Ishikawa (cell line): ENCODE measurements around the gene NAP1L5.

Experiments used
- CEBPB ChIP-seq: IDR thresholded peaks from 2 replicates; pipeline ENCODE4 v1.6.1; 2012
- CREB1 ChIP-seq: IDR thresholded peaks from 2 replicates; pipeline ENCODE4 v1.6.1; 2012; ENCODE audit warnings: low read depth
- EGR1 ChIP-seq: IDR thresholded peaks from 2 replicates; pipeline ENCODE4 v1.6.1; 2012
- EP300 ChIP-seq: IDR thresholded peaks from 2 replicates; pipeline ENCODE4 v1.6.1; 2012; ENCODE audit warnings: borderline replicate concordance
- FOXM1 ChIP-seq: IDR thresholded peaks from 2 replicates; pipeline ENCODE4 v1.6.1; 2012; ENCODE audit warnings: low read depth, borderline replicate concordance
- NFIC ChIP-seq: IDR thresholded peaks from 2 replicates; pipeline ENCODE4 v1.6.1; 2012
- RAD21 ChIP-seq: IDR thresholded peaks from 2 replicates; pipeline ENCODE4 v1.6.1; 2012; ENCODE audit warnings: low read depth
- TAF1 ChIP-seq: IDR thresholded peaks from 2 replicates; pipeline ENCODE4 v1.6.1; 2012; ENCODE audit warnings: low read depth, mild to moderate bottlenecking
- TCF12 ChIP-seq: IDR thresholded peaks from 2 replicates; pipeline ENCODE4 v1.6.1; 2012; ENCODE audit warnings: low read depth
- TEAD4 ChIP-seq: IDR thresholded peaks from 2 replicates; pipeline ENCODE4 v1.6.1; 2012
- YY1 ChIP-seq: IDR thresholded peaks from 2 replicates; pipeline ENCODE4 v1.6.1; 2012; ENCODE audit warnings: low read depth
- ZBTB7A ChIP-seq: IDR thresholded peaks from 2 replicates; pipeline ENCODE4 v1.6.1; 2012; ENCODE audit warnings: low read depth
- TF ChIP-seq, protein P1 (sequence below): IDR thresholded peaks from 2 replicates; pipeline ENCODE4 v1.6.1; 2012
- TF ChIP-seq, protein P2 (sequence below): IDR thresholded peaks from 2 replicates; pipeline ENCODE4 v1.6.1; 2012; ENCODE audit warnings: low read depth, mild to moderate bottlenecking
- TF ChIP-seq, protein P3 (sequence below): IDR thresholded peaks from 2 replicates; pipeline ENCODE4 v1.6.1; 2012

Gene NAP1L5

DNA sequence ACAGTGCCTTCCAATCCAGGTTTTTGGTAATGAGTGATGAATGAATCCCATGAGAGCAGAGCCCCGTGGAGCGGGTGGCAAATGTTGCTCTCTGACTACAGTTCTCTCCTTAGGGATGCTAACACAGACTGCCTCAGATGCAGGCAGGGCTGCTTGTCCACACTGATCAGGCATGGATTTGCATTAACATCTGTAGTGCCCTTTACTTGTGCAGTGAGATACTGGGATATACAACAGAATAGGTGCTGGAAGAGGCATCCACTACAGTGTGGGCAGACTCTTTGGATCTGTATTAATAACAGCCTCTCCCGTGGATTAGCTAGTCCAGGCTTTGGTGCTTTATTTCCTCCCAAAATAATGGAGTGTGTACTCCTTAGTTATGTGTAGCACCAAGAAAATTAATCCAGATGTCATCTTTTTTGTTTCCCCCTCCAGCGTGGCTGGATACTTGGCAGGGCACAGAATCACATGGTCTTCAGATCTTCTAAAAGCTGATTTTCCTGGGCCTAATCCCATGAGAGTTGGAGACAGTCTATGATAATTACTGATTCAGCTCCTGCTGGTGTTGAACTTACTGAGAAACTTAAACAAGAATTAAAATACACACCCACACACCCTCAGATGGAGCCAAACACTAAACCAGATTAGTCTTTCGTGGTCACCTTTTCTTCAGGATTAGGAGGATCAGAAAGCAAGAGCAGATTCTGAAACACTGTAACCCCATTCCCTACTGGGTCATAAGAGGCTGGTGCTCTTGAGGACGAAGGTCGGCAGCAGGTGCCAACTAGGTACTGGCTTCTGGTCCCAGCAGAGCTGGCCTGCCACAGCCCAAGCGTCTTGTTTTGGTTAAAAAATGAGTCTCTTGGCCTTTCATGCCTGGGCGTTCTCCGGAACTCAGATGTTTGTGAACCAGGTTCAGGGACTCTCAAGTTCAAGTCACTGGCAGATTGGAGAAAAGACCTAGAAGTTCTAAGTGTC lies 23.1 kb upstream of the NAP1L5 start:
- TF ChIP-seq CREB1 (no peak), EGR1 (no peak), EP300 (no peak), TAF1 (no peak), TEAD4 (no peak)

DNA sequence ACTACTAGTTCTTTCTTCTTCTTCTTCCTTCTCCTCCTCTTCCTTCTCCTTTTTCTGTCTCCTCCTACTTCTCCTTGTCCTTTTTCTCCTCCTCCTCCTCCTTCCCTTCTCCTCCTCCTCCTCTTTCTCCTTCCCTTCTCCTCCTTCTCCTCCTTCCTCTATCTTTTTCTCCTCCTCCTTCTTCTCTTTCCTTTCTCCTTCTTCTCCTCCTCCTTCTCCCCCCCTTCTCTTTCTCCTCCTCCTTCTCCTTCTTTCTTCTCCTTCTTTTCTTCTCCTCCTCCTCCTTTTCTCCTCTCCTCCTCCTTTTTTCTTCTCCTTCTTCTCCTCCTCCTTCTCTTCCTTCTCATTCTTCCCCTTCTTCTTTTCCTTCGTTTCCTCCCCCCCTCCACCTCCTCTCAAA lies 21.8 kb upstream of the NAP1L5 start:
- TF ChIP-seq ZBTB7A (no peak), RAD21 (no peak), CEBPB (no peak), TCF12 (no peak), CREB1 (no peak)

DNA sequence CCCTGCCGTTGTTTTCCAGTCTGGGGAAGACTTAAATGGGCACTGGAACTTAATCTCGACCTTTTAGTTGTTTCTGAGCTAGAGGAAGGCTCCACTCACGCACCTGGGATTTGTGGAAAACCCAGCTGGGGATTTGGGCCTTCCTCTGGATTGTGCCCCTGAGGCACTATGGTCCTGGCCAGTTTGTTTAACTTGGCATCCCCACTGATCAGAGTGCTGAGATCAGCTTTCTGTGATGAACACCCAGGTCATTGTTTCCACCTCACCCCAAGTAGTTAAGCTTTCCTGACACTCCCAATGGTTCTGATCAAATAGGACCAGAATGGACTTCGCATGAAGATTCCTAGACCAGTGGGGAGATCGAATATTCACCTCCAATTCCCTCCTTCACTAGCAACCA lies 20.5 kb upstream of the NAP1L5 start:
- no peak for TF ChIP-seq EGR1
- TF ChIP-seq NFIC, result no peak
- no peak for TF ChIP-seq CEBPB
- no peak for TF ChIP-seq FOXM1

DNA sequence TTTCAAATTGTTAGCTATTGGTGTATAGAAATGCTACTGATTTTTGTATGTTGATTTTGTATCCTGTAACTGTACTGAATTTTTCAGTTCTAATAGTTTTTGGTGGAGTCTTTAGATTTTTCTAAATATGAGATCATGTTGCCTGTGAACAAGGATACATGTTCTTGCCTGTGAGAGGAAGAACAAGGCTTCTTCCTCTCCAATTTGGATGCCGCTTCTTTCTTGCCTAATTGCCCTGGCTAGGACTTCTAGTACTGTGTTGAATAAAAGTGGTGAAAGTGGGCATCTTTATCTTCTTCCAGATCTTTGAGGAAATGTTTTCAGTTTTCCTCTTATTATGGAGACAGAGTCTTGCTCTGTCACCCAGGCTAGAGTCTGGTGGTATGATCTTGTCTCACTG lies 16.2 kb upstream of the NAP1L5 start:
- TF ChIP-seq CEBPB (no peak), TAF1 (no peak), RAD21 (no peak), EGR1 (no peak), TEAD4 (no peak), TCF12 (no peak), YY1 (no peak), FOXM1 (no peak), CREB1 (no peak), ZBTB7A (no peak), EP300 (no peak), NFIC (no peak)
- TF ChIP-seq, protein P1, sequence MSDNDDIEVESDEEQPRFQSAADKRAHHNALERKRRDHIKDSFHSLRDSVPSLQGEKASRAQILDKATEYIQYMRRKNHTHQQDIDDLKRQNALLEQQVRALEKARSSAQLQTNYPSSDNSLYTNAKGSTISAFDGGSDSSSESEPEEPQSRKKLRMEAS, result no peak
- TF ChIP-seq, protein P2, sequence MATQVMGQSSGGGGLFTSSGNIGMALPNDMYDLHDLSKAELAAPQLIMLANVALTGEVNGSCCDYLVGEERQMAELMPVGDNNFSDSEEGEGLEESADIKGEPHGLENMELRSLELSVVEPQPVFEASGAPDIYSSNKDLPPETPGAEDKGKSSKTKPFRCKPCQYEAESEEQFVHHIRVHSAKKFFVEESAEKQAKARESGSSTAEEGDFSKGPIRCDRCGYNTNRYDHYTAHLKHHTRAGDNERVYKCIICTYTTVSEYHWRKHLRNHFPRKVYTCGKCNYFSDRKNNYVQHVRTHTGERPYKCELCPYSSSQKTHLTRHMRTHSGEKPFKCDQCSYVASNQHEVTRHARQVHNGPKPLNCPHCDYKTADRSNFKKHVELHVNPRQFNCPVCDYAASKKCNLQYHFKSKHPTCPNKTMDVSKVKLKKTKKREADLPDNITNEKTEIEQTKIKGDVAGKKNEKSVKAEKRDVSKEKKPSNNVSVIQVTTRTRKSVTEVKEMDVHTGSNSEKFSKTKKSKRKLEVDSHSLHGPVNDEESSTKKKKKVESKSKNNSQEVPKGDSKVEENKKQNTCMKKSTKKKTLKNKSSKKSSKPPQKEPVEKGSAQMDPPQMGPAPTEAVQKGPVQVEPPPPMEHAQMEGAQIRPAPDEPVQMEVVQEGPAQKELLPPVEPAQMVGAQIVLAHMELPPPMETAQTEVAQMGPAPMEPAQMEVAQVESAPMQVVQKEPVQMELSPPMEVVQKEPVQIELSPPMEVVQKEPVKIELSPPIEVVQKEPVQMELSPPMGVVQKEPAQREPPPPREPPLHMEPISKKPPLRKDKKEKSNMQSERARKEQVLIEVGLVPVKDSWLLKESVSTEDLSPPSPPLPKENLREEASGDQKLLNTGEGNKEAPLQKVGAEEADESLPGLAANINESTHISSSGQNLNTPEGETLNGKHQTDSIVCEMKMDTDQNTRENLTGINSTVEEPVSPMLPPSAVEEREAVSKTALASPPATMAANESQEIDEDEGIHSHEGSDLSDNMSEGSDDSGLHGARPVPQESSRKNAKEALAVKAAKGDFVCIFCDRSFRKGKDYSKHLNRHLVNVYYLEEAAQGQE, result no peak
- TF ChIP-seq, protein P3, sequence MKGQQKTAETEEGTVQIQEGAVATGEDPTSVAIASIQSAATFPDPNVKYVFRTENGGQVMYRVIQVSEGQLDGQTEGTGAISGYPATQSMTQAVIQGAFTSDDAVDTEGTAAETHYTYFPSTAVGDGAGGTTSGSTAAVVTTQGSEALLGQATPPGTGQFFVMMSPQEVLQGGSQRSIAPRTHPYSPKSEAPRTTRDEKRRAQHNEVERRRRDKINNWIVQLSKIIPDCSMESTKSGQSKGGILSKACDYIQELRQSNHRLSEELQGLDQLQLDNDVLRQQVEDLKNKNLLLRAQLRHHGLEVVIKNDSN, result no peak

DNA sequence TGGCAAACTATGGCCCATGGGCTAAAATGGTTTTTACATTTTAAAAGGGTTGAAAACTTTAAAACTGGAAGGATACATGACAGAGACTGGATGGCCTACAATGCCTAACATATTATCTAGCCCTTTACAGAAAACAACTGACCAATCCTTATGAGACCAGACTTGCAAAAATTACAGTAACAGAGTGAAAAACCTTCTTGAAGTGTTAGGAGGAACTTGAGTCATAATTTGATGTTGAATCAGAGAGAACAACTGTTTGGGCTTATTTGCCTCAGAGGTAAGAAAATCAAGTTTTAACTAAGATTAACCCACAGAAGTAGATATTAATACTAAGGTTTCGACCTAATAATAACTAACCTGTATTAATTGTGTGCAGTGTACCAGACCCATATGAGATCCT lies 12.4 kb upstream of the NAP1L5 start:
- TF ChIP-seq, protein P2, result no peak
- TF ChIP-seq EP300 (no peak), TCF12 (no peak), YY1 (no peak), NFIC (no peak), ZBTB7A (no peak), CEBPB (no peak)
- TF ChIP-seq, protein P3, result no peak
- TF ChIP-seq, protein P1, result no peak

DNA sequence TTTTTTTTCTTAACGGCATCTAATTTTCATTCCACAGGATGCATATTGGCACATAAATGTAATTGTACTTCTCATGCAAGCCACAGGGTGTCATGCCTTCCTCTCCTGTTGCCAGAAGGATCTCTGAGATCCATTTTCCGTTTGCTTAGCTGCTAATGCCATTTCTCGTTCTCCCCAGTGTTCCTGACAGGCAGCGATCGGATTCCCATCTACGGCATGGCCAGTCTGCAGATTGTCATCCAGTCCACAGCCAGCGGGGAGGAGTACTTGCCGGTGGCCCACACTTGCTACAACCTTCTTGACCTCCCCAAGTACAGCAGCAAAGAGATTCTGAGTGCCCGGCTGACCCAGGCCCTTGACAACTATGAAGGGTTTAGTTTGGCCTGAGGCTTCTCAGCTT lies 8.9 kb upstream of the NAP1L5 start:
- TF ChIP-seq NFIC (no peak), RAD21 (peak; percentile 76)
